Kidney (tissue), 14 donors: Measurements from ENCODE around the gene COL16A1. TPM values are rescaled to one million over a fixed set of nuclear protein-coding genes. Genes with fewer than 3 reads are reported as not detected.

Source experiments
- DNase-seq, 5 donors: peaks; one replicate each; pipeline ENCODE4 v3.0.0-alpha.2; 2013 to 2020
- FAIRE-seq: peaks from 2 replicates; lab custom pipeline; 2012; peaks lifted over from hg19 to GRCh38; lab: Jason Lieb, UNC
- H3K27ac ChIP-seq, 2 donors: one replicate each; pipeline ENCODE4 v1.7.0; 2013; ENCODE audit warnings: low read depth in 2 of 2, low read length in 2 of 2, inconsistent platforms in 1 of 2
- H3K27me3 ChIP-seq: one replicate; pipeline ENCODE4 v1.7.1; 2013; ENCODE audit warnings: low read length, inconsistent platforms; ENCODE audit not compliant: control insufficient read depth, insufficient read depth
- H3K36me3 ChIP-seq, 3 donors: one replicate each; pipeline versions ENCODE4 v1.7.0 to v1.7.1; 2013; ENCODE audit warnings: low read length in 3 of 3, control low read depth in 1 of 3, inconsistent platforms in 1 of 3; ENCODE audit not compliant: insufficient read depth in 3 of 3, control insufficient read depth in 2 of 3
- H3K4me1 ChIP-seq, 3 donors: one replicate each; pipeline versions ENCODE4 v1.7.0 to v1.7.1; 2013; ENCODE audit warnings: low read length in 3 of 3, inconsistent platforms in 1 of 3, low read depth in 1 of 3; ENCODE audit not compliant: control insufficient read depth in 2 of 3, insufficient read depth in 2 of 3
- H3K4me3 ChIP-seq, 3 donors: one replicate each; pipeline versions ENCODE4 v1.7.0 to v1.8.1; 2013; ENCODE audit warnings: low read length in 3 of 3, control low read depth in 1 of 3, inconsistent platforms in 1 of 3
- H3K9ac ChIP-seq, 3 donors: one replicate each; pipeline versions ENCODE4 v1.7.0 to v1.7.1; 2013; ENCODE audit warnings: low read length in 3 of 3, control low read depth in 1 of 3, inconsistent platforms in 1 of 3
- H3K9me3 ChIP-seq, 3 donors: one replicate each; pipeline versions ENCODE4 v1.7.0 to v1.7.1; 2013; ENCODE audit warnings: low read length in 3 of 3, control low read depth in 1 of 3, inconsistent platforms in 1 of 3; ENCODE audit not compliant: control insufficient read depth in 2 of 3, insufficient read depth in 1 of 3
- intact Hi-C: fragments of 100-400 bp; cut with DNase I; formaldehyde crosslinking; loops from one replicate; pipeline ENCODE4 v1.11.1; 2022
- polyA plus RNA-seq: library from polyadenylated mRNA; stranded (reverse); fragments of 350-450 nt; fragmentation: Illumina TruSeq; extraction: RNeasy Lipid Tissue Mini Kit (QIAGEN cat#74804); gene quantifications from one replicate; pipeline ENCODE4 v1.2.3, GENCODE V29; 2014; ENCODE audit warnings: low read depth, low replicate concordance; ENCODE audit not compliant: insufficient read depth
- total RNA-seq: library from RNA; stranded (reverse); fragmentation: NEBNext Ultra II Directional; extraction: Animal tissue kit (Norgen Biotek cat#: 25700); gene quantifications from one replicate; pipeline ENCODE4 v1.2.1, GENCODE V29; 2021
- TF ChIP-seq, protein P1 (sequence below): IDR thresholded peaks from 3 replicates; pipeline ENCODE4 v1.5.1; 2012; ENCODE audit warnings: mild to moderate bottlenecking, moderate library complexity, borderline replicate concordance; ENCODE audit not compliant: insufficient read depth; ENCODE audit errors: extremely low read depth
- donor health status: control.
- donor health status: control.
- donor health status: control.
- donor health status: control.
- donor health status: control.
- donor health status: DM: yes; HTN: yes; CAD: no.
- donor health status: Normal renal cell carcinoma (clear cell type).

COL16A1 gene
- total and polyA plus RNA-seq, 2 donors from 2014 or later: 9.2 to 29.0 TPM

DNA sequence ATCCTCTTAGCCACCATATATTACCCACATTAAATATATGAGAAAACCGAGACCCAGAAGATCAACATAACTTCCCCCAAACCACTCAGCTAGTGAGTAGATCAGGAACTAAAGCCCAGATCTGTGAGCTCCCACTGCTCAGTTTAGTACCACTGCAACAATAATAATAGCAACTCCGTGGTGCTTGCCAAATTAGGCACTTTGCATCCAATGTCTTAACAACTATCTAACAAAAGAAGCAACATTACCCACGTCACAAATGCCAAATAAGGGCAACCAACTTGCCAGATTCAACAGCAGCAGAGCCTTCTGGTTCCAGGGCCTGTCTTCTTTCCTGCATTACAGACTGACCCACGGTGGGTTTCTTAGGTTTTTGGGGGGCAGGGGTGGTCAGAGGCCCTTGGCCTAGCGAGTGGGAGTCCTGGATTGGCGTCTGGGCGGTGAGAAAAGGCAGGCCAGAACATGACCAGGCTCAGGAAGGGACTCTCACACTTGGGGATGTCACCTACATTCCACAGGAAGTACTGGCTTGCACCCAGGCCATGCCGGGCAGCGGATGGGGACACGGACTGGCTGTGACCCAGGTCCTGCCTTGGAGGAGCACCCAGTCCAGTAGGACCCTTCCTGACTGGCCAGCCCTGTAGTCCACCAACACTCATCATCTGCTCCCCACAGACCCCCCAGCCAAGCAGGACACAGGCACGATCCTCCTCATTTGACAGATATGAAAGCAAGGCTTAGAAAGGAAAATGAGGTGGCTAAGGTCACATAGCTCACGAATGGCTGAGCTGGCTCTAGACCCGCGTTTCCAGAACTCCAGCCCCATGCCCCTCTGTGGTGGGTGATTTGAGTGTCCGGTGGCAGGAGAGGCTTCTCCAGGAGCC, 81.7 kb downstream of the COL16A1 start:
- no peak overlapping the region for H3K27ac ChIP-seq

DNA sequence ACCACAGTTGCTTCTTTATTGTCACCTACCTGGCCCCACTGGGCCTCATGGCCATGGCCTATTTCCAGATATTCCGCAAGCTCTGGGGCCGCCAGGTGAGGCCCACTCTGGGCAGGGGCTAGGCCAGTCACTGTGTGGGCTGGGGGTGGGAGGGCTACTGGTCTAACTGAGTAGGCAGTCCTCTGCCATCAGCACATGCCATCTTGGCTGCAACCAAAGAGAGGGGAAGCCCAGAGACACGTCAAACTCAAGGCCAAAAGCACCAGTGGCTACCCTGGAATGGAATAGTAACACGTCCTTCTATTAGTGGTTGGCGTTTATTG, 82.4 kb downstream of the COL16A1 start:
- H3K4me1 ChIP-seq: peaks cover 0 to 4% (median 0%) of the 10 kb centered on the region in 3 donors
- TF ChIP-seq, protein P1, sequence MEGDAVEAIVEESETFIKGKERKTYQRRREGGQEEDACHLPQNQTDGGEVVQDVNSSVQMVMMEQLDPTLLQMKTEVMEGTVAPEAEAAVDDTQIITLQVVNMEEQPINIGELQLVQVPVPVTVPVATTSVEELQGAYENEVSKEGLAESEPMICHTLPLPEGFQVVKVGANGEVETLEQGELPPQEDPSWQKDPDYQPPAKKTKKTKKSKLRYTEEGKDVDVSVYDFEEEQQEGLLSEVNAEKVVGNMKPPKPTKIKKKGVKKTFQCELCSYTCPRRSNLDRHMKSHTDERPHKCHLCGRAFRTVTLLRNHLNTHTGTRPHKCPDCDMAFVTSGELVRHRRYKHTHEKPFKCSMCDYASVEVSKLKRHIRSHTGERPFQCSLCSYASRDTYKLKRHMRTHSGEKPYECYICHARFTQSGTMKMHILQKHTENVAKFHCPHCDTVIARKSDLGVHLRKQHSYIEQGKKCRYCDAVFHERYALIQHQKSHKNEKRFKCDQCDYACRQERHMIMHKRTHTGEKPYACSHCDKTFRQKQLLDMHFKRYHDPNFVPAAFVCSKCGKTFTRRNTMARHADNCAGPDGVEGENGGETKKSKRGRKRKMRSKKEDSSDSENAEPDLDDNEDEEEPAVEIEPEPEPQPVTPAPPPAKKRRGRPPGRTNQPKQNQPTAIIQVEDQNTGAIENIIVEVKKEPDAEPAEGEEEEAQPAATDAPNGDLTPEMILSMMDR: no peak
- no peak overlapping the region for H3K9ac ChIP-seq
- H3K27me3 ChIP-seq: no peaks in the 10 kb centered on the region
- no peak overlapping the region for H3K4me3 ChIP-seq
- intact Hi-C loops: no loop called here
- H3K36me3 ChIP-seq: no peaks in the 10 kb centered on the region
- H3K27ac ChIP-seq: no peak overlapping the region
- DNase-seq (no peak), FAIRE-seq (no peak)
- no peaks in the 10 kb centered on the region for H3K9me3 ChIP-seq

More for the DNA sequence above, 81.7 kb downstream of the COL16A1 start:
- no peaks in the 10 kb centered on the region for H3K27me3 ChIP-seq
- intact Hi-C loops: no loop called here
- peaks cover 0 to 10% (median 0%) of the 10 kb centered on the region in 3 donors for H3K4me1 ChIP-seq
- TF ChIP-seq, protein P1: no peak
- no peak for DNase-seq
- no peaks in the 10 kb centered on the region for H3K36me3 ChIP-seq
- H3K9me3 ChIP-seq: no peaks in the 10 kb centered on the region
- H3K4me3 ChIP-seq: no peak overlapping the region
- no peak for FAIRE-seq
- no peak overlapping the region for H3K9ac ChIP-seq

DNA sequence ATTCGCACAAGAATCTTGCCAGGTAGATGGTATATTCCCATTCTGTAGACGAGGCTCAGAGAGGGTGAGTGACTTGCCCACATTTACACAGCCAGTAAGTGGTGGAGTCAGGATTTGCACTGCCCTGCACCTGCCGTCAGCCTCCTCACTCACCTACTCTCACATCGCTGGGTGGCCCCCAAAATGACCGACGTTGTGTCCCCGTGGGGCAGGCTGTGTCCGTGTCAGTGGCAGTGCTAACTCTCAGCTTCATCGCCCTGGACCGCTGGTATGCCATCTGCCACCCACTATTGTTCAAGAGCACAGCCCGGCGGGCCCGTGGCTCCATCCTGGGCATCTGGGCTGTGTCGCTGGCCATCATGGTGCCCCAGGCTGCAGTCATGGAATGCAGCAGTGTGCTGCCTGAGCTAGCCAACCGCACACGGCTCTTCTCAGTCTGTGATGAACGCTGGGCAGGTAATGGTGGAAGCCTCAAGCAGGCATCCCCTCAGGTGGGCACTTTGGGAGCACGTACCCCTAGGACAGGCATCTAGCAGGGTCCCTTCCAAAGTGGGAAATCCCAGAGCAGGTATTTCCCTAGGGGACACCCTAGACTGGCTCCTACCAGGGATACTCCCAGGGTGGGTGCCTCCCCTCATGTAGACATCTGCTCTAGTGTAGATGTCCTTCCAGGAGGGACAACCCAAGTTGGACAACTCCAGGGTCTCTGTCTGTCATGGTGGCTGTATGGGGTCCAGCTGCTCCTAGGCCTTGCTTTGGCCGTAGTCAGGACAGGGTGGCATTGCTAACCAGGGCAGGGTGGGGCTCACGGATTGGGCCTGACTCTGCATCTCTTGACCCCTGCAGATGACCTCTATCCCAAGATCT, 83.0 kb downstream of the COL16A1 start:
- H3K36me3 ChIP-seq: no peaks in the 10 kb centered on the region
- H3K27me3 ChIP-seq: peaks cover 3% of the 10 kb centered on the region
- H3K4me3 ChIP-seq: no peak overlapping the region
- H3K27ac ChIP-seq: no peak overlapping the region
- H3K9ac ChIP-seq: no peak overlapping the region
- intact Hi-C loops: no loop called here
- no peak for FAIRE-seq
- TF ChIP-seq, protein P1: no peak
- H3K9me3 ChIP-seq: no peaks in the 10 kb centered on the region
- DNase-seq: no peak
- H3K4me1 ChIP-seq: peaks cover 0 to 3% (median 0%) of the 10 kb centered on the region in 3 donors
